WI38 (cell line): ENCODE data around the gene LDB3.

Experiments used
- H3K4me3 ChIP-seq: 2 replicates; pipeline ENCODE4 v1.5.1; 2011; ENCODE audit warnings: low read depth, mild to moderate bottlenecking, control low read depth, low read length
- CTCF ChIP-seq: IDR thresholded peaks from 2 replicates; pipeline ENCODE4 v1.5.1; 2012; ENCODE audit warnings: low read depth, mild to moderate bottlenecking, control low read depth, low read length

The LDB3 gene

DNA sequence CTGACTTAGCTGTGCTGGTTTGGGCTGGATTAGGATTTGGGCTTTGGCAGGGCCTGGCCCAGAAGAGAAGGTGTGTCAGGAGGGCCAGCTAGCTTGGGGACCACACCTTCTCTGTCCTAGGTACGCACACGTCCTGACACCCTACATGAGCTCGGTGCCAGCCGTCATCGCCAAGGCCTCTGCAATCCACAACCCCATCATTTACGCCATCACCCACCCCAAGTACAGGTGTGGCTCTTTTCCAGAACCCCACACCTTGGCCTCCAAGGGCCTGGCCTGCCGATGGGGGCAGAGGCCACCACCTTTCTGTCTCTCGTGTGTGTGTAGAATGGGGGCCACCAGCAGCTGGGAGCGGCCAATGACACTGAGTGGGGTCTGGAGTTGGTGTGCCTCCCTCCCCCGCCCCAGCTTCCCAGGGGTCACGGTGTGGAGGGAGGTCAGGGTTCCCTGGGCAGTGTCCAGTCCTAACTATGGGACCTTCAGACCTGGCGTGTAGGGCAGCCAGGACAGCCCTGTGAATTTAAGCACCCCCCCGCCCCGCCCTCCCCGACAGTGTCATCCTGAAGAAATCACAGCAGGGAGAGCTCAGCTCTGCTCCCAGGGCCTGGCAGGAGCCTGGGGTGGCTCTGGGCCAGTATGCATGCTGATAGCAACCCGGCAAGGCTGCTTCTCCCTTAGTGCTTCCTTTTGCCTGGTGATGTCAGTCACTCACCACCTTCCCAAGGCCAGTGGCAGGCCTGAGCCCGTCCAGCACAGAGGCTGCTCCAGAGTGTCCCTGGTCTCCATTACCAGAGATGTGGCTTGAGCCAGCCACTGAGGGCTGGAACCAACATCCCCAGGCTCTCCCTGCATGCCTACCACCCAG, 6.9 kb upstream of the LDB3 start:
- no peak overlapping the region for H3K4me3 ChIP-seq
- no peak for TF ChIP-seq CTCF

GRCh38 chr10:86662186-86663045, 5.9 kb upstream of the LDB3 start:
- TF ChIP-seq CTCF, result no peak
- H3K4me3 ChIP-seq, result no peak overlapping the region

DNA sequence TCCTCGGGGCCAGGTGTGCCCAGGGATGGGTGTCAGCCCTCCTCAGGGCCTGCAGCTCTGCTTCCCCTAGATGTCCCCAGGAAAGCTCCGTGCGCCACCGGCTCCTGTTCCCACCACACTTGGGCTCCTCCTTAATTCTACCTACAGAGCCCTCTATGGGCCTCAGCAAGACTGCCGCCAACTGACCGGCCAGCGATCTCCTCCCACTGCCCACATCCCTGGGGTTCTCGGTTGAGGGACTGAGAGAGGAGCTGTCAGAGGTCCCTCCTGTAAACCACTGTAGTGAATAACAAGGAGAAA, 5.3 kb upstream of the LDB3 start:
- no peak for TF ChIP-seq CTCF
- H3K4me3 ChIP-seq, result no peak overlapping the region

GRCh38 chr10:86663576-86664339, 4.6 kb upstream of the LDB3 start:
- no peak overlapping the region for H3K4me3 ChIP-seq
- TF ChIP-seq CTCF, result no peak

DNA sequence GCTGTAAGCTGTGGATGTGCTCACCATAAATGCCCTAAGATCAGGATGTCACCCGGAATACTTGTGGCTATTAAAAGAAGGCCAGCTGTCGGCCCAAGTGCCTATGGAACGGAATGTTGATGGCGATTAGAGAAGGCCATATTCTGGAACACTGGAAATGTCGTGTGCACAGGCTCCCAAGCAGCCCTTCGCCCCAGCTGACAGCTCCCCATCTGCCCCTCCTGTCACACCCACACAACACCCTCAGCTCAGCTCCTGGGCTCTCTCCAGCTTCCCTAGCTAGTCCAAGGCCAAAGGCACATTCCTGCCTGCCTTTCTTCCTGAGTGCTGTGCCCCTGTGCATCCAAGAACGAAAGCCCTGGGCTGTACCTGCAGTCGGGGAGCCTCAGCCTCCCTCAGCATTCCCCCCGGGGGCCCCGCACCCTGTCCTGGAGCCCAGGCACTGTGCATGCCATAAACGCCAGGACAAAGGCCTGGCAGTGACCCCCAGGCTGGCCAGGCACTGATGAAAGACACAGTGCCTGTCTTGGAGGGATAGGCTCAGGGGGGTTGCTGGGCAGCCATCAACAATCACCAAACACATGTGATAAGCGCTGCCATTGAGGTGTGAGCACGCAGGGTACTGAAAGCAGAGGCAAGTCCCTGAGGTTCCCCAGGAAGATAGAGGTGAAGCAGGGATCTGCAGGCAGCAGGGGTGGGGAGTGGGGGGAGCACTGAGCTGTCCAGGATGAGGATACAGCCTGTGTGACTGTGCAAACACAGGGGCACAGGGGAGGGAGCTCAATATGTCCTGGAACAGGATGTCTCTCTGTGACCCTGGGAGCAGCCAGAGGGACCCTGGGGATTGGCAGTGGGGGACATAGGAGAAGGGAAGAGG, 3.7 kb upstream of the LDB3 start:
- no peak overlapping the region for H3K4me3 ChIP-seq
- no peak for TF ChIP-seq CTCF

DNA sequence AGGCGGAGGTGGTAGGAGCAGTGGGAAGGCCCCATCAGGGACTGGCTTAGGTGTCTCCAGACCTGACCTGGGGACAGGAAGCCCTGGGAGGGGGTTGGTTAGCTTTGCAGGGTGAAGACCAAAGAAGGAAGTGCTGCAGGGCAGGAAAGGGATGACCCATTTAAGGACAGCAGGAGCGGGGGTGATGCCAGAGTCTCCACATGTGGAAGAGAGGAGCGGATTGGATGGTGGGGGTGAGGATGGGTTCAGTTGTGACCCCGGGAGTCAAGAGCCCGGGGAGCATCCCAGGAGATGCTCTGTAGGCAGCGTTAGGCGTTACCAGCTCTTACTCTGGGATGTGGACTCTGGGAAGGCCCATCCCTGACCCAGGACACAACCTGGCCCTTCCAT, 3.1 kb upstream of the LDB3 start:
- no peak for TF ChIP-seq CTCF
- no peak overlapping the region for H3K4me3 ChIP-seq
